Bronchial epithelial cell (primary cell): Measurements from ENCODE around the gene MMP24. TPM values are rescaled to one million over a fixed set of nuclear protein-coding genes. Genes with fewer than 3 reads are reported as not detected.
"Not testable (repeated sequence)": the region's sequence is repeated elsewhere in the genome, so short reads cannot be mapped to it uniquely, and the experiment has no call there.

Experiments used
- DNase-seq: peaks from one replicate; pipeline ENCODE4 v3.0.0-alpha.2; 2010; ENCODE audit warnings: low read depth
- FAIRE-seq: peaks from 2 replicates; lab custom pipeline; 2011; peaks lifted over from hg19 to GRCh38; lab: Jason Lieb, UNC
- H3K27me3 ChIP-seq: 2 replicates; pipeline ENCODE4 v1.5.1; 2011; ENCODE audit warnings: low read length; ENCODE audit not compliant: control insufficient read depth, insufficient read depth
- H3K36me3 ChIP-seq: 2 replicates; pipeline ENCODE4 v1.5.1; 2011; ENCODE audit warnings: low read length; ENCODE audit not compliant: control insufficient read depth, insufficient read depth
- H3K4me3 ChIP-seq: 2 replicates; pipeline ENCODE4 v1.5.1; 2011; ENCODE audit warnings: mild to moderate bottlenecking, low read depth, low read length, control low read depth
- CTCF ChIP-seq: IDR thresholded peaks from 2 replicates; pipeline ENCODE4 v1.5.1; 2011; ENCODE audit warnings: mild to moderate bottlenecking, moderate library complexity, low read length, control low read depth, inconsistent platforms; ENCODE audit not compliant: insufficient read depth, severe bottlenecking
- total RNA-seq: library from RNA; depleted of rRNA; stranded (reverse); fragments of >200 nt; gene quantifications from 2 replicates; pipeline ENCODE4 v1.2.1, GENCODE V29; 2014

Gene MMP24
- under 0.01 TPM in 1 of 2 replicates, not detected in the other for total RNA-seq

- H3K4me3 ChIP-seq = no peak within 1 kb of the TSS
Measured at GRCh38 chr20:35226126-35226883, at the start of gene MMP24. TSS of gene MMP24 (plus strand) at chr20:35226690. CDS start at chr20:35226739, 49 bp downstream.

GRCh38 chr20:35179292-35180212, 46.9 kb upstream of the MMP24 start:
- DNase-seq = no peak
- peaks cover 6% of the 10 kb centered on the region for H3K36me3 ChIP-seq
- no peak for TF ChIP-seq CTCF
- FAIRE-seq = no peak
- H3K4me3 ChIP-seq = no peak overlapping the region
- H3K27me3 ChIP-seq = no peaks in the 10 kb centered on the region

More at GRCh38 chr20:35226126-35226883, at the start of gene MMP24:
- peaks cover 22% of the 10 kb centered on the region for H3K27me3 ChIP-seq
- no peaks in the 10 kb centered on the region for H3K36me3 ChIP-seq
- DNase-seq (no peak), FAIRE-seq (no peak)
- no peak for TF ChIP-seq CTCF

- DNase-seq = no peak
- Histone ChIP-seq H3K27me3 (no peaks in the 10 kb centered on the region), H3K4me3 (no peak overlapping the region), H3K36me3 (peaks cover 6% of the 10 kb centered on the region)
- FAIRE-seq = no peak
- TF ChIP-seq CTCF = no peak
Measured at GRCh38 chr20:35180266-35180665, 46.2 kb upstream of the MMP24 start.

- H3K36me3 ChIP-seq = peaks cover 2% of the 10 kb centered on the region
- no peak overlapping the region for H3K4me3 ChIP-seq
- no peak for TF ChIP-seq CTCF
- no peaks in the 10 kb centered on the region for H3K27me3 ChIP-seq
- FAIRE-seq (no peak), DNase-seq (no peak)
Measured at GRCh38 chr20:35181731-35182130, 44.8 kb upstream of the MMP24 start.

GRCh38 chr20:35186691-35187289, 39.7 kb upstream of the MMP24 start:
- not testable (repeated sequence) for H3K4me3 ChIP-seq, DNase-seq, H3K36me3 ChIP-seq, H3K27me3 ChIP-seq, FAIRE-seq
